HG02943 (cell line): ENCODE results near the gene XRCC4.
A peak's percentile ranks its signal among the peaks of the same experiment; 100 is the strongest.
"Not testable (repeated sequence)": the region's sequence is repeated elsewhere in the genome, so short reads cannot be mapped to it uniquely, and the experiment has no call there.

Experiments
- ATAC-seq: cut with Tn5 transposase; IDR thresholded peaks from one replicate; pipeline ENCODE4 v1.9.1; 2021; ENCODE audit warnings: mild to moderate bottlenecking, low read depth, moderate library complexity; ENCODE audit not compliant: unreplicated experiment

The XRCC4 gene

GRCh38 chr5:83076742-83077661 is at the start of gene XRCC4, which contains the start of gene TMEM167A:
XRCC4 (plus strand) TSS chr5:83077547; CDS start chr5:83104920, 27,373 bp downstream.
TMEM167A (minus strand) TSS chr5:83077394; CDS start chr5:83077323, 71 bp downstream.
- ATAC-seq: peak; percentile 98

DNA sequence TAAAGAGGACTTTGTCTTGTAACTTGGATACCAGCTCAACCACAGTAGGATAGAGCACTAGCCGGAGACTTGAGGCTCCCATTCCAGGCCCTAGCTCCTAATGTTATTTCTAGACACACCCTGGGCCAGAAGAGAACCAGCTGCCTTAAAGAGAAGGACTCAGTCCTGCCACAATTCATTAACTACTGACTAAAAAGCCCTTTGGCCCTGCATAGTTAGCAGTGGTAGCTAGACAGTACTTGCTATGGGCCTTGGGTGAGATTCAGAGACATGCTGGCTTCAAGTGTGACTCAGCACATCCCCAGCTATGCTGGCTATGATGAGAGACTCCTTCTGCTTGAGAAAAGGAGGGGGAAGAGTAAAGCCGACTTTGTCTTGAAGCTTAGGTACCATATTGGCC is 47.4 kb upstream of the XRCC4 start:
- no peak for ATAC-seq

DNA sequence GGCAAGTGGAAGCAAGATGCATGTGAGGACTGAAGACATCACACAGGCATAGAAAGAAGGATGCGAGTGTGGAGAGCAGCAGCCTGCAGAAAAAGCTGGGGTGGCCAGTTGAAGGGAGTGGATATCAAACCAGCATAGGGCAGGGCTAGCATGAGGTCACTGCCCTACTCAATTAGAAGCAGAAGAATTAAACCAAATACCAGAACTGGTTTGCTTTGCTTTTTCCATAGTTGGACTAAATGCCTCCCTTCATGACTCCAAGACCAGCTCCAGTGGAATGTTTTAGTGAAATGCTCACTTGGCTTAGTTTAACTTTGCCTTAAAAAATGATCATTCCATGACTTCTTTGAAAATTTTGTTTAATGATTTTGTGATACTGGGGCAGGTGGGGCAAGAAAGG is 46.0 kb upstream of the XRCC4 start:
- ATAC-seq: no peak

DNA sequence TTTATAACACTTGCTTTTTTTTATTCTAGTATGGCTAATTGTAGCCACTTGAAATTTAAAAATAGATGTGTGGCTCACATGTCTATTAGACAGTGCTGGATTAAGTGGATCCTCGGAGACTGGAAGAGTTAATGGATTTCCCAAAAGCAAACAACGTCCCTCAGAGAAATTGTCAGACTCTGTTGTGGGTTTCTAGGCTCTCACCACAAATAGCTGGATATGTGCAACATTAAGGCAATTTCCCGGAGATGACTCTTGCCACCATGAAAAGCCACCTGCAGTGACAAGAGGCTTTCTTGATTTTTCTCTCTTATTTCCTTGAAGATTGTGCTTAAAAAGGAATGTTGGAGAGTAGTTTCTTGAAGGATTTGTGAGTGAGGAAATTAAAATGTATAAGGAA is 43.3 kb upstream of the XRCC4 start:
- ATAC-seq: no peak

DNA sequence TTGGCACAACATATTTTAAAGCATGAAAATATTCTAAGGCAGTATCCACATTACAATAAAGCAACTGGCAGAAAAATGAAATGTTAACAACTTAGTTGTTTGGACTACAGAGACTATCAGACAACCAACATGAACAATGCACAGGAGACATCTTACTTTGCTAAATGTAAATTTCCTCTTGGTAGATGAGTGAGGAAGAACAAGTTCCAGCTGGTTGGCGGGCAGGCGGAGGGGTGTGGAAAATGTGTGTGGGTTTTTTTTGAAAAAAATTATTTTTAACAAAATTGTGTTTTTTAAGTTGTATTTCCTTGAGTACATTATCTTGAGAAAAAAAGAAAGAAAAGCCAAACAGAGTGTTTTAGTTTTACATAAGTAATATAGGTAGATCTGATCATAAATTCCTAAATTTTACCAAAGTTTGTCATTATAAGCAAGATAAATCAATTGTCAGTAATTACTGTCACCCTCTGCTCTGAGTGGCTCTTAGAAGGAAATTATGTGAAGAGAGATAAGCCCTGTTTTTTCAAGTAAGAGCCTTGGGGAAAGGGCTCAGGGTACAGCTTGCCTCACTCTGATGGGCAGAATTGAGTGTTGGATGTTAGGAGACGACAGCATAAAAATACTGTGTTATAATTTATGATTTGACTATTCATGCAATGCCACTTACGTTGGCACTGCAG is 42.7 kb upstream of the XRCC4 start:
- no peak for ATAC-seq

- no peak for ATAC-seq
Measured at GRCh38 chr5:83035373-83036100, 41.8 kb upstream of the XRCC4 start.

- no peak for ATAC-seq
Measured at GRCh38 chr5:83036991-83037575, 40.3 kb upstream of the XRCC4 start.

- no peak for ATAC-seq
Measured at GRCh38 chr5:83038924-83039323, 38.4 kb upstream of the XRCC4 start.

DNA sequence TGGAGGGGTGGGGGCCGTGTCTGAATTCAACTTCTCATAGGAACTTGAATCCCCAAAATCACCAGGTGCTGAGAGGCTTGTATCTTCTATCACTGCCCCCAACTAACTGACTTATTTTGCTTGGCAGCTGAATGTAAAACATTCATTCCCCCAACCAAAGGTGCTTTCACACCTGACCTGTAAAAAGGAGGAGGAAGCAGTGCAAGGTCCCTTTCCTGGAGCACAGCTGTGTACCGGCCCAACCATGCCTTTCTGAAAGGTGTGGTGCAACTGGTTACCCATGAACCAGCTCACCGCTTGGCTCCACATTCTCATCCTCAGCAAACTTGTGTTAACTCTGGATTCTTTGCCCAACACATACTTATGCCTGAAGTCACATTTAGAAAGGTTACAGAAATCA is 34.8 kb upstream of the XRCC4 start:
- no peak for ATAC-seq

GRCh38 chr5:83044926-83045325 is 32.4 kb upstream of the XRCC4 start:
- ATAC-seq: no peak

DNA sequence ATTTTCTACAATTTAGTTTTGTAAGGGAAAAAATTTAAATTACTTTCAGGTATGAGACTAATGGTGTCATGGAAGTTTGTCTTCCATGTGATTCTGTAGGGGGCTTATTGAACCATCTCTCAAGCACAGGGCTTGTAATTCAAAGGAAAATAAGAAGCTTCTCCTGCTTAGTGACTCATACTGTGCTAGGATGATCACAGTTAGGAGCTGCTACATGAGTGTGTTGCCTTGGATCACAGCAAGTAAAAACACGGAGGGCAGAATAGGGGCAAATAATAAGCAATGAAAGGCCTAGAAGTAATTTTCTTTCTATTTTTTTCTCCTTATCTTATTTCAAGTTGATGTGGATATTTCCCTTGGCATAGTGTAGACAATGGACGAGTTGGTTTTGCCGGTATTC is 29.1 kb upstream of the XRCC4 start:
- ATAC-seq: no peak

DNA sequence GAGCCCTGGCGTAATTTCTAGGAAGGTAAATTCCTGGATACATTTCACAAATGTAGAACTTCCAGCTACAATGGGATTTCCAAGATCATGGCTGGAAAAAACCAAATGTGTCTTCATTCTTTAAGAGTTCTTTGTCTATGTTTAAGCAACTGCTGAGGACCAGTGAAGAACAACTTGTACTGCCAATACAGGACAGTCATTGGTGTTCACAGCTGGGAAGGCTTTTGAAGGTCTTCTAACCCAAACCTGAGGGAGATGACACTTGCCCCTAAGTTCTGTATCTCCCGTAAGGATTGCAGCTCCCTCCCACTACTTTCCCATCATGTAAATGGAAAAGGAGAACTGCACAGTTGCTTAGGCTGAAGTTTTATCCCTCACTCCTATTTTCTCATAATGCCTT is 28.5 kb upstream of the XRCC4 start:
- ATAC-seq: no peak

- ATAC-seq: no peak
Measured at GRCh38 chr5:83049370-83049885, 27.9 kb upstream of the XRCC4 start.

DNA sequence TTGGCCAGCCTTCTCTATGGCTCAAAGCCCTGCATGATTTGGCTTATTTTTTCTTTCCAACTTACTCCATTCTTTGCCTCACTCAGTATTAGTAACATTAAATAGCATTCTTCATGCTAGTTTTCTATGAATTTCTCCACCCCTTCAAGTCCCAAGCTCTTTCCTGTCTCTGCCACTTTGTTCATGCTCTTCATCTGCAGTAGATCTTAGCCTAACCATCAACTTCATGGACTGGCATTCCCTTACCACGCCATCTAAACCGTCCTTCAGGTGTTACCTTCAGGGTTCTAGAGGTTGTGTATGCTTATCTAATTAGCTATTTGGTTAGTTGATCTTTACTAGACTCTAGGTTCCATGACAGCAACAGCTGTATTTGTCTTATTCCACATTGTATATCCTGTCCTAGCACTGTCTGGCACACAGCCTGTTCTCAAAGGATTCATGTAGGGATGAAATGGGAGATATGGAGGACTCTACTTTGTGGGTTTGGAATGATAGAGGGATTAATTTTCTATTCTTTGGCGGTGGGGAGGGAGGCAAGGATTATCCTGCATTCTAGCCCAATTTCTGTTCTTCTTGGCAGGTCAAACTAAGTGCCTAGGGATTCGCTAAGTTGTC is 26.5 kb upstream of the XRCC4 start:
- ATAC-seq: no peak

DNA sequence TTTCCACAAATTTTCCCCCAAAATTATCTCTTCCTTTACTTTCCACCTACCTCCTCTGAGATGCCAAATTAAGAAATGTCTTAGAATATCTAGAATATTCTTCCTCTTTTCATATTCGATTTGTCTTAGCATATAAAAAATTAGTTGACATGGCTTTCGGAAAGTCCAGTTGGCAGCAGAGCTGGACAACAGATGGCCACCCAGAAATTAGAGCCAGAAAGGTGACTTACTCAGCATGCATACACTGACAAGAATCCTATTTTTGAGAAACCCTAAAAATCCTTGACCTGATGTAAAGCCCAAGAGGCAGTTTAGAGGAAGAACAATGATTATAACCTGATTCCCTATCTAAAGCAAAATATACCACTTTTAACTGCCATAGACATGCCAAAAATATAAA is 22.2 kb upstream of the XRCC4 start:
- ATAC-seq: no peak

GRCh38 chr5:83058726-83059125 is 18.6 kb upstream of the XRCC4 start:
- ATAC-seq: no peak

DNA sequence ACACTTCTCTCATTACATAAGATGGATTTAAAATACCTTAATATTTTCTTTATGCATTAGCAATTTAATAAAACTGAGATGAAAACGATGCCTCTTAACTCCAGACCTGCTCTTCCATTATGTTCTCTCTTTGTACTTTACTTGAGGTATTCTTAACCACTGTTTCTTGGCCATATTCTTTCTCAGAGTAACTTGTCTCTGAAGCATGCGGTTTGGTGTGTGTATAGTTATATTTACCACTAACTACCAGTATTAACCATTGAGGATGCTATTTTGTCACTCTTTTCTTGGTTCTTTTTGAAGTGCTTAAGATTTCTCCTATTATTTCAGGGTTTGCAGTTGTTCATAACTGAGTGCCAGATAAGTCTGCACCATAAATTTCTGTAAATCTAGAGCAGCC is 18.0 kb upstream of the XRCC4 start:
- ATAC-seq: no peak

DNA sequence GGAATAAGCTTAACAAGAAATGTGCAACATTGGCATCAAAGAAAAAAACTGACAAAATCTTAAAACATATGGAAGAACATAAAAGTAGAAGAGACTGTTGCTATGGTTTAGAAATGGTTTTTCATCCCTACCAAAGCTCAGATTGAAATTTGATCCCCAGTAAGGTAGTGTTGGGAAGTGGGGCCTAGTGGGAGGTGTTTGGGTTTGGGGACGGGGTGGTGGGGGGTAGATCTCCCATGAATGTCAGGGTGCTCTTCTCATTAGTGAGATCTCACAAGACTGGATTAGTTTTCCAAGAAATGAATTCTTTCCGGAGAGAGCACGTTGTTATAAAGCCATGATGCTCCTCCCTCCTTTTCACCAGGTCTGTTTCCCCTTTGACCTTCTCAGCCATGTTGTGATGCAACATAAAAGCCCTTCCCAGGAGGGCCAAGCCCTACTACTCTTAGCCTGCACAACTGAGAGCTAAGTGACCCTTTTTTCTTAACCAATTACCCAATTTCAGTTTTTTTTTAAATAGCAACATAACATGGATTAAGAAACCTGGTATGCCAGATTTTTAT is 10.7 kb upstream of the XRCC4 start:
- ATAC-seq: no peak

DNA sequence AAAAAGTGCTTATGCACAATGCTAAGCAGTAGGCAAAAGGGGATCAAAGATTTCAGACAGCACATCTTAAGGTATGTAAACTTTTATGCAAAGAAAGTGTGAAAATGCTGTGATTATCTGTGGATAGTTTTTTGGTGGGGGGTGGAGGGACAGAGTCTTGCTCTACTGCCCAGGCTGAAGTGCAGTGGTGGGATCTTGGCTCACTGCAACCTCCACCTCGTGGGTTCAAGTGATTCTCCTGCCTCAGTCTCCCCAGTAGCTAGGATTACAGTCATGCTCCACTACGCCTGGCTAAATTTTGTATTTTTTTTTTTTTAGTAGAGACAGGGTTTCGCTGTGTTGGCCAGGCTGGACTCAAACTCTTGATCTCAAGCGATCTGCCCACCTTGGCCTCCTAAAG is 10.0 kb upstream of the XRCC4 start:
- ATAC-seq: not testable (repeated sequence)
